GM11168 (cell line): Measurements from ENCODE around the gene HGF.

Experiments
- in situ Hi-C: fragments of 300-500 bp; cut with MboI; formaldehyde crosslinking; loops from one replicate; pipeline ENCODE4 v1.12.0; 2022; ENCODE audit warnings: low sequenced_read_pairs; ENCODE audit not compliant: unreplicated experiment

The HGF gene

GRCh38 chr7:81688622-81689411, 81.0 kb downstream of the HGF start:
- in situ Hi-C loops, result no loop called here

DNA sequence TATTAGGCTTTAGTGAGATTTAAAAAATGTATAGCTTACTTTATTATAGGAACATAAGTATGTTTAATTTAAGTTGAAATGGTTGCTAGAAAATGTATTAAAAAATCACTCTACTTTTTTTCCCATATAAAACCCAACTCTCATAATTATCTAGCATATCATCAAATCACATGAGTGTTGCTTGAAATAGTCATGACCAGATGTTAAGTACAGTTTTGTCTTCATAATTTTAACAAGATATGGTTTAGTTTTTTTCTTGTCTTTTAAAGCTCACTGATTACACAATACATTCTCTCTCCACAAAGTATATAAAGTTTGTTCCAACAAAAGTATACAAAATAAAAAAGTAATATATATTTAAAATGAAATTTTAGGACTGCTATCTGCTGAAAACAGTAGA, 82.8 kb downstream of the HGF start:
- in situ Hi-C loops, result no loop called here

DNA sequence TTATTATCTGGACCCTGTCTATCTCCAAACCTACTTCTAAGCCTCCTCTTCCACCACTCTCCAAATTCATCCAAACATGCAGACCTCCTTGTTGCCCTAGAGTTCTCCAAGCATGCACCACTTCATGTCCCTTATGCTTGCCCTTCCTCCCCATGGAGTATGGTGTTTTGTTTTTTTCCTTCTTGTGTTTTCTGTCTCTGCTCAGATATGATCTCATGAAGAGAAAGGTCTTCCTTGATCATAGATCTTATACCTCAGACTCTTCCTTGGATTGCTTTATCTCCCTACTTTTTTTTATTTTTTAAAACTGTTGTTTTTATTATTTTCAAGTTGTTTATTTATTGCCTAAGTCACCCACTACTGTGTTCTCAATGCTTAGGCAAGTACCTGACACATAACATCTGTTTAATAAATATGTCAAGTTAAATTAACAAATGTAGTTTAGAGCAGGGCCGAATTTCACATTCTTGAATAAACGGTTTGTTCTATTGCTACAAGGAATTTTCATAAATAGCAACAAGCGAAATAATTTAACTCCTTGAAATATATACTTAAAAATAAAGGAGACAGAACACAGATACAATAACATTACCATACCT, 84.5 kb downstream of the HGF start:
- in situ Hi-C loops, result no loop called here

GRCh38 chr7:81684514-81685269, 85.2 kb downstream of the HGF start:
- in situ Hi-C loops, result no loop called here

DNA sequence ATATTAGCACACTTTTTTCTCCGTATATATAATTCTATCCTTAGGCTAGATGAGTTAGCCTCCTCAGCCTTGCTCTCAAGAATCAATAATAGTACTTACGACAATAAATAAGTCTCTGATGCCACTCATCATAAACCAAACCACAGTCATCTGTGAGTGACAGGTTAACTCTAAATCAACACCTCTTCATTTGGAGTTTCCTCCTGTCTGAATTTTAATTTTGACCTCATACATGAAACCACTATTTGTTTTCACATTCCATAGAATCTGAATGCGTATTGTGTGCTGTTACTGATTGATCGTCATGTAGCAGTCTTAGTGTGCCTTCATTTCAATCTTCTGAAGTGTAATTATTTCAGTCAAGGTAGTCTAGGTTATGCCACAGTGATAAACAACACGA, 85.8 kb downstream of the HGF start:
- in situ Hi-C loops, result no loop called here

DNA sequence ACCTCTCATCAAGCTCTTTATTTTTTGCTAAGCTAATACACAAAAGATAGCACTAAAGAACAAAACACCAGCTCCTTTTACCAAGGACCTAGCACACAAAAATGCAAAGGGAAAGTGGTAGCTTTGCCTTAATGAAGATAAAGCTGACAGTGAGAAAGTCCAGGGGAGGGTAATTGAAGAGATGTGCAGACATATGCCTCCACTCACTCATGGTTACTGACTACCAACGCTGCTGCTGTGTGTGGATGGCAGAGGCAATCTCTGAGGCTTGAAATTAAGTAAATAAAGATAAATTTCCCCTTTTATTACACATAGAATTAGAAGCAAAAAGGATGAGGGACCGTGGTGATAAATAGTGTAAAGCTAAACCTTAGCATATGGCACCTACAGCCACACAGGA, 87.0 kb downstream of the HGF start:
- in situ Hi-C loops, result no loop called here

DNA sequence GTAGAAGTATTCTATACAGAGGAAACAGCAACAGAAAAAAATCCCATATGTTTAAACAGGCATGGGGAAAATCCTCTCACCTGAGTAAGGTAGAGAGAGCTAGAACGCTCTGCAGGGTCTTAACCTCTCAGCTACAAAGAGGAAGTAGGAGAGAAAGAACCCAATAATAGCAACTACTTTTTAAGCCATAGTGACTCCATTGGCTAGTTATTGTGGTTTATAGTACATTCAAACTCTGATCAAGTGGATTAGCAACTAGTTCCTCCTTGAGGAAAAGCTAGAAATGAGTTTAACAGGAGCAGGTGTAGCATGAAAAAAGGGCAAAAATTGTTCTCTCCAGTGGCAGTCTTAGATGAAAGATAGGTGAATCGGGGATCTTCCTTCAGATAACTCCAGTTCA, 89.7 kb downstream of the HGF start:
- in situ Hi-C loops, result no loop called here

DNA sequence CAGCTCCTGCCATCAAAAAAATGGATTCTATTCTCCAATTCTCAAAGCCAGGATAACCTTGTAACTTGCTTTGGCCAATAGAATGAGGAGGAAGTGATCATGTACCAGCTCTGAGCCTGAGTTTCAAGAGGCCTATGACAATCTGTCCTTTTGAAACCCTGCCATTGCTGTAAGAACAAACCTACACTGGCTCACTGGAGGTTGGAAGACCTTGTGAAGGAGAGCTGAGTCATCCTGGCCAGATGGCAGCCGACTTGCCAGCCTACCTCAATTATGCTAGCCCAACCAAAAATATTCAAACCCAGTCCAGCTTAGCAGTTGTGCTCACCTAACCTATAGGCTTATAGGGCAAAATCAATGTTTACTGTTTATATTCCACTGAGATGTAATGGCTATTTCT, 93.0 kb downstream of the HGF start:
- in situ Hi-C loops, result no loop called here

GRCh38 chr7:81676105-81676811, 93.6 kb downstream of the HGF start:
- in situ Hi-C loops, result no loop called here

DNA sequence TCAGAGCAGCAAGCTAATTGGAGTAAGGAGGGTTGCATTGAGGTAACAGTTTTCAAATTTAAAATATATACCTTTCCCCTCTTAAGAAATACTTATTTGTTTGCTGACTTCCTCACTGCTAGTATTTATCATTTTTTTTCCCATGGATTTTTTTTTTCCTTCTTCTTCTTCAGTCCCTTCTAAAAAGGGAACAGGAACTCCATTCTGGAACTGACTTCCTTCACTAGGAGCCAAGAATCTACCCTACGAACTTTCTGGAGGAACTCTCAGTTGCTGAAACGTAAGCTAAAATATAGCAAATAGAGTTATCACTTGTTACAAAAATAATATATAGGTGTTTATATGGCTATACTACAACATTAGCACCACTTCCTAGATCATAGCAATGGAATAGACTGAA, 95.4 kb downstream of the HGF start:
- in situ Hi-C loops, result no loop called here

- in situ Hi-C loops, result no loop called here
Measured at GRCh38 chr7:81672872-81673271, 97.0 kb downstream of the HGF start.

DNA sequence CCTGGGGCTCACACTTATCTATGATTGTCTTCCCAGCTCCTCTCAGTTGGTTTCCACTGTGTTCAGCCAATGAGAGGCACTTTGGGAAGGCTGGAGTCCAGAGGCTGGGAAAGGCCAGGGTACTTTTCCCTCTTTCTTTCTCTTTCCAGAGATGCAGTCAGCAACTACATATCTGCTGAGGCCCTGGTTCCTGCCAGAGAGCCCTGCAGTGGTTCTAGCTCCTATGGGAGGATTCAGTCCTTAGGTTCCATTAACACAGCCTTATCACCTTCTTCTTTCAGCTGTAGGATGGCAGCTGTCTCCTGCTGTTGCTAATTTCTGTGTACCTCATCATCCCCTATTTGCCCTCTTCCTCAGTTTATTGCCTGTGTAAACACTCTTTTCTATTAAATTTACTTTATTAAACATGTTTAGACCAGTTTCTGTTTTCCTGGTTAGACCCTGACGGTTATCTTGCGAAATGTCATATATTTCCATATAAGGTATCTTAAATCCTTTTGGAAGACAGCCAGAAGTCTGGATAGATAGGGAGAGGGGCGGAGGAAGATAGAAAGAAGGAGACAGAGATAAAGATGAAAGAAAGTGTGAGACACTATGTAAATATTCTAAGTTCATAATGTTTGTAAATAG, 100.3 kb downstream of the HGF start:
- in situ Hi-C loops, result no loop called here

GRCh38 chr7:81666209-81666608, 103.6 kb downstream of the HGF start:
- in situ Hi-C loops, result no loop called here

- in situ Hi-C loops, result no loop called here
Measured at GRCh38 chr7:81665236-81665635, 104.6 kb downstream of the HGF start.

DNA sequence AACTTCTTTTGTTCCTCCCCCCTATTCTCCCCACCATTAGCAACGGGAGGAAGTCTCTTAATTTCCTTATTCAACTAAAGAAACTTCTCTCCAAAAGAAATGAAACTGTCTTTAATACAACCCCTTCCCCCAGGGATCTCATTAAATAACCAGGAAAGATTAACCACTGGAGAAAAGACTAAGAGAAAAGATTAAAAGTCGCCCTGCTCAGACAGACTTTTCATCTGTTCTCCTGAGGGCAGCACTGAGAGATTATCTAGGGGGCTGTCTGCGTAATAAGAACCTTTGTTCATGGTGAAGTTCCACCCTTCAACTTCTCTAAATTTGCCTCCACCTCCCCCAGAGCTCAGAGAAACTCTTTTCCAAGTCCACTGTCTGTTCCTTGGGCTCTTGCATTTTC, 105.5 kb downstream of the HGF start:
- in situ Hi-C loops, result no loop called here

DNA sequence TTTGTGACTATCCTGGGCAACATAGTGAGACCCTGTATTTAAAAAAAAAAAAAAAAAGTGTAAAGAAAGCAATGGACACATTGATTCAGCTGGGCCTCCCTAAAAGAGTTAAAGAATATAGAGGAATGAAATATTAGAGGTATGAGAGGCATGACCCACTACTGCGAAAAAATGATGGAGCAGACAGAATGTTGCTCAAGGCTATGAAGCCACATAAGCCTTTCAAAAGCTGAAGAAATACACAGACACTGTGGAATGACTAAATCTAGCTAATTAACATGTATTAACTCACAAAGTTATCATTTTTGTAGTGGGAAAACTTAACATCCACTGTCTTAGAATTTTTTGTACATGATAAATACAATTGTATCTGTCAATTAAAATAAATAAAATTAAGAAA, 107.3 kb downstream of the HGF start:
- in situ Hi-C loops, result no loop called here

- in situ Hi-C loops, result no loop called here
Measured at GRCh38 chr7:81659697-81660395, 110.0 kb downstream of the HGF start.

- in situ Hi-C loops, result no loop called here
Measured at GRCh38 chr7:81657551-81657950, 112.3 kb downstream of the HGF start.

DNA sequence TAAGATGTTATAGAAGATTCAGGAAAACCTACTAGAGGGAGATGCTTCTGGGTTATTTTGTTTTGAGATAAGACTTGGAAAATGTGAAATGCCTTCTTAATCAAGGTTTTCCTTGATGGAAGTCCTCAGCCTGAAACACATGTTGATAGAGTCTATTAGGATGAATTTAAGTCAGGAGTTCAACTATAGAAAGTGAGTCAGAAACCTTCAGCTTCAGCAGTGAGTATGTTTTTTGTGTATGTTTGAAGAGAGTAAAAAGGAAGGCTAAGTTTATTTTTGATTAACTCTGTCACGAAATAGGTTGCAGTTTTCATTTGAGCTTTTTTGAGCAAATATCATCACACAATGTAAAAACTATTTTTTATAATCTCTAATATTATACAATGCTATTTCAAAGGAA, 114.6 kb downstream of the HGF start:
- in situ Hi-C loops, result no loop called here

GRCh38 chr7:81652225-81652624, 117.6 kb downstream of the HGF start:
- in situ Hi-C loops, result no loop called here
